Osteocyte (in vitro differentiated cells): ENCODE results near the gene PSMG3. TPM values are rescaled to one million over a fixed set of nuclear protein-coding genes. Genes with fewer than 3 reads are reported as not detected.
A peak's percentile ranks its signal among the peaks of the same experiment; 100 is the strongest.

Source experiments
- DNase-seq: peaks from one replicate; pipeline ENCODE4 v3.0.0; 2021; ENCODE audit warnings: mixed read lengths; ENCODE audit not compliant: unreplicated experiment; ENCODE audit errors: extremely low spot score
- H3K27ac Mint-ChIP-seq: one replicate; pipeline ENCODE4 v1.8.0; 2021; ENCODE audit warnings: mild to moderate bottlenecking, mixed read lengths; ENCODE audit not compliant: unreplicated experiment
- H3K27me3 Mint-ChIP-seq: one replicate; pipeline ENCODE4 v1.8.0; 2021; ENCODE audit warnings: mixed read lengths; ENCODE audit not compliant: unreplicated experiment
- H3K36me3 Mint-ChIP-seq: one replicate; pipeline ENCODE4 v1.8.0; 2021; ENCODE audit warnings: mixed read lengths; ENCODE audit not compliant: unreplicated experiment
- H3K4me1 Mint-ChIP-seq: one replicate; pipeline ENCODE4 v1.8.0; 2021; ENCODE audit warnings: mixed read lengths; ENCODE audit not compliant: unreplicated experiment
- H3K4me3 Mint-ChIP-seq: one replicate; pipeline ENCODE4 v1.8.0; 2021; ENCODE audit warnings: mild to moderate bottlenecking, moderate library complexity, mixed read lengths; ENCODE audit not compliant: unreplicated experiment
- H3K9me3 Mint-ChIP-seq: one replicate; pipeline ENCODE4 v1.8.0; 2021; ENCODE audit warnings: mixed read lengths; ENCODE audit not compliant: unreplicated experiment
- CTCF ChIP-seq: fragments of 200-600 bp; sonication (generic); IDR thresholded peaks from 2 replicates; pipeline ENCODE4 v1.5.0; 2021; ENCODE audit warnings: antibody characterized with exemption, mild to moderate bottlenecking, moderate library complexity
- total RNA-seq: library from RNA; stranded (reverse); gene quantifications from 2 replicates; pipeline ENCODE4 v1.2.1, GENCODE V29; 2021

Gene PSMG3
- total RNA-seq, 1 donor from 2014 or later, result 25.6 TPM

GRCh38 chr7:1563981-1564602 is 5.7 kb downstream of the PSMG3 start:
- Mint-ChIP-seq H3K4me1 (peaks cover 55% of the 10 kb centered on the region), H3K4me3 (no peak overlapping the region), H3K9me3 (no peaks in the 10 kb centered on the region), H3K27ac (peak overlapping the region; percentile 69), H3K36me3 (peaks cover 6% of the 10 kb centered on the region), H3K27me3 (no peaks in the 10 kb centered on the region)
- no peak for DNase-seq
- TF ChIP-seq CTCF, result no peak

- Mint-ChIP-seq H3K4me3 (no peak overlapping the region), H3K27me3 (no peaks in the 10 kb centered on the region), H3K36me3 (peaks cover 6% of the 10 kb centered on the region), H3K9me3 (no peaks in the 10 kb centered on the region), H3K27ac (no peak overlapping the region), H3K4me1 (peaks cover 41% of the 10 kb centered on the region)
- DNase-seq, result no peak
- no peak for TF ChIP-seq CTCF
Observed at GRCh38 chr7:1562597-1563051, 7.2 kb downstream of the PSMG3 start.

GRCh38 chr7:1562116-1562515 is 7.7 kb downstream of the PSMG3 start:
- Mint-ChIP-seq H3K27me3 (no peaks in the 10 kb centered on the region), H3K4me1 (peaks cover 36% of the 10 kb centered on the region), H3K4me3 (no peak overlapping the region), H3K36me3 (peaks cover 6% of the 10 kb centered on the region), H3K9me3 (no peaks in the 10 kb centered on the region), H3K27ac (no peak overlapping the region)
- no peak for DNase-seq
- TF ChIP-seq CTCF, result no peak

- Mint-ChIP-seq H3K36me3 (peaks cover 4% of the 10 kb centered on the region), H3K9me3 (no peaks in the 10 kb centered on the region), H3K4me3 (no peak overlapping the region), H3K27ac (no peak overlapping the region), H3K27me3 (no peaks in the 10 kb centered on the region), H3K4me1 (peaks cover 29% of the 10 kb centered on the region)
- no peak for TF ChIP-seq CTCF
- no peak for DNase-seq
Observed at GRCh38 chr7:1561036-1561940, 8.5 kb downstream of the PSMG3 start.

GRCh38 chr7:1560620-1561031 is 9.2 kb downstream of the PSMG3 start:
- Mint-ChIP-seq H3K4me1 (peaks cover 27% of the 10 kb centered on the region), H3K9me3 (no peaks in the 10 kb centered on the region), H3K27ac (no peak overlapping the region), H3K27me3 (no peaks in the 10 kb centered on the region), H3K4me3 (no peak overlapping the region), H3K36me3 (peaks cover 4% of the 10 kb centered on the region)
- no peak for TF ChIP-seq CTCF
- no peak for DNase-seq
